GM18505 (cell line): ENCODE results near the gene ARHGAP26.
"Not testable (repeated sequence)": the region's sequence is repeated elsewhere in the genome, so short reads cannot be mapped to it uniquely, and the experiment has no call there.

Experiments
- ATAC-seq: cut with Tn5 transposase; IDR thresholded peaks from one replicate; pipeline ENCODE4 v1.9.1; 2021; ENCODE audit not compliant: unreplicated experiment
- POLR2A ChIP-seq: IDR thresholded peaks from 4 replicates; pipeline ENCODE4 v1.6.1; 2011; ENCODE audit warnings: borderline replicate concordance; ENCODE audit not compliant: insufficient read depth, insufficient read length; ENCODE audit errors: extremely low read depth

ARHGAP26 gene

GRCh38 chr5:143116814-143117213, 346.6 kb downstream of the ARHGAP26 start:
- no peak for TF ChIP-seq POLR2A
- no peak for ATAC-seq

GRCh38 chr5:143117821-143118220, 347.6 kb downstream of the ARHGAP26 start:
- no peak for ATAC-seq
- TF ChIP-seq POLR2A, result no peak

GRCh38 chr5:143118222-143118621, 348.0 kb downstream of the ARHGAP26 start:
- no peak for TF ChIP-seq POLR2A
- ATAC-seq, result no peak

DNA sequence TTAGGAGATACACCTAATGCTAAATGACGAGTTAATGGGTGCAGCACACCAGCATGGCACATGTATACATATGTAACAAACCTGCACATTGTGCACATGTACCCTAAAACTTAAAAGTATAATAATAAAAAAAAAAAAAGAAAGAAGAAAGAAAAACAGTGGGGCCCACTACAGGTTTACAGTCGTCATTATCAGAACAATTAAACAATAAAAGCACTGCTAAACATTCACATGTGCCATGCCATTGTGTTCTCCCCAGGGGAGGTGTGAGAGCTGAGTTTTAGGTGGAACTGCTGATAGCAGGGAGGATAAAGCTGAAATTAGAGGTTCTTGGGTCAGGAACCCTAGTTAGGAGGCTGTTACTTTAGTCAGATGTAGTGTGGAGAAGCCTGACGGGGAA, 348.6 kb downstream of the ARHGAP26 start:
- ATAC-seq, result not testable (repeated sequence)

- ATAC-seq, result peak; percentile 78
- TF ChIP-seq POLR2A, result no peak
Observed at GRCh38 chr5:143119291-143119769, 349.2 kb downstream of the ARHGAP26 start.

GRCh38 chr5:143119881-143120341, 349.7 kb downstream of the ARHGAP26 start:
- TF ChIP-seq POLR2A, result no peak
- peak; percentile 29 for ATAC-seq

DNA sequence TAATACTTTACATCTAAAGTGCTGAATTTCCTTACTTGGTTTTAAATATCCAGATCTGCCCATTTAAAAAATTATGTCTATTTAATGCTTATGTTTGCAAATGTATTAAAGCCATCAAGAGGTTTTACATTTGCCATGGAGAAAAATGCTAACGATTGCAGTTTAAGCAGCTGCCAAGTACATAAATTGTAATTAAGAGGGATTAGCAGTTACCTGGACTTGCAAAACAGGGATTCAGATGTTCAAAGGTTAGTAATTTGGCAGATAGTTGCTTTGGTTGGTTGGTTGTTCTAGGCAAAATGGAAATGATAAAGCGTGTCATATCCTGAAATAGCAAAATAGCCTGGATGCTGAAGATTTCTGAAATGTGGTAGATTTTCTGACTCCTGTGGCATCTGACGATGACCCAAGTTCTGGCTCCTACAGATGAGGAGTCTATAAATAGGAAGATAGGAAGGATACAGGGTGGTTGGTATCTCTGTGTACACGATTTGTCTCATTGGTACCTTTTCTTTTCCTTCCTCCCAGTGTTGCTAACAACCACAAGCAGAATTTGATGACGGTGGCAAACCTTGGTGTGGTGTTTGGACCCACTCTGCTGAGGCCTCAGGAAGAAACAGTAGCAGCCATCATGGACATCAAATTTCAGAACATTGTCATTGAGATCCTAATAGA, 350.4 kb downstream of the ARHGAP26 start:
- ATAC-seq, result no peak
- TF ChIP-seq POLR2A, result no peak

- TF ChIP-seq POLR2A, result no peak
- ATAC-seq, result no peak
Observed at GRCh38 chr5:143121135-143121475, 350.9 kb downstream of the ARHGAP26 start.

DNA sequence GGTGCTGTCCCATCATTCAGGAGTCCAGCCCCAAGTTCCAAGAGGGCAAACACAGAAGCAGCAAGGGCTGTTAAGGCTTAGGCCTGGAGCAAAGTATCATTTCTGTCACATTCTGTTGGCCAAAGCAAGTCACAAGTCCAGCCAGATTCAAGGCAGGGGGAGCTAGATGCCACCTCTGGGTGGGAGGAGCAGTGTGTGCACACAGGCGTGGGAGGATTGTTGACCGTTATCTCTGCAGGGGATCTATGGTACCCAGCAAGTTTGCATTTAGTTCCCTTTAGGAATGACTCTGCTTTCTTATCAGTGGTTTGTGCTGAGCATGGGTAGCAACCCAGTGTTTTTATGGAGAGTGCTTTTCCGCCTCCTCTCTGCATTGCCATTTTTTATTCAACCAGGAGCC, 354.4 kb downstream of the ARHGAP26 start:
- ATAC-seq, result no peak
- TF ChIP-seq POLR2A, result peak; percentile 16

GRCh38 chr5:143126174-143127019, 356.2 kb downstream of the ARHGAP26 start:
- no peak for TF ChIP-seq POLR2A
- no peak for ATAC-seq

GRCh38 chr5:143128412-143129071, 358.4 kb downstream of the ARHGAP26 start:
- ATAC-seq, result no peak
- TF ChIP-seq POLR2A, result no peak

GRCh38 chr5:143129203-143129602, 359.0 kb downstream of the ARHGAP26 start:
- TF ChIP-seq POLR2A, result no peak
- ATAC-seq, result no peak

DNA sequence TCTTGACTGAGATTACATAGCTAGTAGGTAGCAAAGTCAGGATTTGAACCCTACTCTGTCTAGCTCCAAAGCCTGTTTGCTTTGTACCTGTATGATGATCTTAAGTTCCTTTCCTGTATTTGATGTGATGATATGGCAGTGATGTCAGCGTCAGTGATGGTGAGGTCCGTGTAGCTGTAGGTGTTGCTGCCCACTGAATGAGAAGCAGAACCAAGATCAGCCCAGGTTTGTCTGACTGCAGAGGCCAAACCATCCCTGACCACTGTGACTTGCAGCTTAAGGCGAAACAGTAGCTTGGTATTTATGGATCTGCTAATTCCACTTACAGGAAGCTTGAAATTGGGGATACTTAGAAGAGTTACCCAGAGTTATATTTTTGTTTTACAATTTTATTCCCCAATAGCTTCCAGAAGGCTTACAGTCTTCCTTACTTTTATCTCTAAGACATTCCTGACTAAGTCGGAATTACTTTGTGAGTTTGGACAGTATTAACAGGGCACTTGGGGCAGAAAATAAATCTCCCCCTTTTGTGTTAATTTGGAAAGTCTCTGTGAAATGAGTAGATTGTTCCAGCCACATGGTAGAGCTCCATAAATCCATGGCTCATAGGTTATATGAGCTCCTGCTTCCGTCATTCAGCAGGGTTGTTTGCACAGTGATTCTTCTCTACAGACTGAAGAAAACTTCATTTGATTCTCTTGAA, 359.9 kb downstream of the ARHGAP26 start:
- no peak for TF ChIP-seq POLR2A
- ATAC-seq, result no peak
